Osteocyte (in vitro differentiated cells): Measurements from ENCODE around the gene BCL2. TPM values are rescaled to one million over a fixed set of nuclear protein-coding genes. Genes with fewer than 3 reads are reported as not detected.

Source experiments
- DNase-seq: peaks from one replicate; pipeline ENCODE4 v3.0.0; 2021; ENCODE audit warnings: mixed read lengths; ENCODE audit not compliant: unreplicated experiment; ENCODE audit errors: extremely low spot score
- H3K27ac Mint-ChIP-seq: one replicate; pipeline ENCODE4 v1.8.0; 2021; ENCODE audit warnings: mild to moderate bottlenecking, mixed read lengths; ENCODE audit not compliant: unreplicated experiment
- H3K27me3 Mint-ChIP-seq: one replicate; pipeline ENCODE4 v1.8.0; 2021; ENCODE audit warnings: mixed read lengths; ENCODE audit not compliant: unreplicated experiment
- H3K36me3 Mint-ChIP-seq: one replicate; pipeline ENCODE4 v1.8.0; 2021; ENCODE audit warnings: mixed read lengths; ENCODE audit not compliant: unreplicated experiment
- H3K4me1 Mint-ChIP-seq: one replicate; pipeline ENCODE4 v1.8.0; 2021; ENCODE audit warnings: mixed read lengths; ENCODE audit not compliant: unreplicated experiment
- H3K4me3 Mint-ChIP-seq: one replicate; pipeline ENCODE4 v1.8.0; 2021; ENCODE audit warnings: mild to moderate bottlenecking, moderate library complexity, mixed read lengths; ENCODE audit not compliant: unreplicated experiment
- H3K9me3 Mint-ChIP-seq: one replicate; pipeline ENCODE4 v1.8.0; 2021; ENCODE audit warnings: mixed read lengths; ENCODE audit not compliant: unreplicated experiment
- total RNA-seq: library from RNA; stranded (reverse); gene quantifications from 2 replicates; pipeline ENCODE4 v1.2.1, GENCODE V29; 2021
- TF ChIP-seq, protein P1 (sequence below): fragments of 200-600 bp; sonication (generic); IDR thresholded peaks from 2 replicates; pipeline ENCODE4 v1.5.0; 2021; ENCODE audit warnings: antibody characterized with exemption, mild to moderate bottlenecking, moderate library complexity

Gene BCL2
- total RNA-seq, 1 donor from 2014 or later, result 3.2 TPM

DNA sequence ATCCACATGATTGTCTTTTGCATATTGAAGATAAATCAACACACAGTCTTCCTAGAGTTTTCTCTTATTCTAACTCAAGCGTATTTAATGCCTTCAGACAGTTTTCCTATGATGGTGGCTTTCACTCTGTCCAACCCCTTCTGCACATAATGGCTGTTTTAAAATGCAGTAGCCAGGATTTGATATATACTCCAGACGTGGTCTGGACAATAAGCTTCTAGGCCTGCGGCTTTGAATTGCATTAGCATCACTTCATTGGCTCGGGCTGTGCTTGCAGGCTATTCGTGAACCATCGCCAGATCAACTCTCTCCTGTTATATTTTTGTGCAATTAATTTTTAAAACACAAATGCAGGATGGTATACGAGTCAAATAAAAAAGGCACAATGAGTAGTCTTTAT lies 235.3 kb downstream of the BCL2 start:
- TF ChIP-seq, protein P1, sequence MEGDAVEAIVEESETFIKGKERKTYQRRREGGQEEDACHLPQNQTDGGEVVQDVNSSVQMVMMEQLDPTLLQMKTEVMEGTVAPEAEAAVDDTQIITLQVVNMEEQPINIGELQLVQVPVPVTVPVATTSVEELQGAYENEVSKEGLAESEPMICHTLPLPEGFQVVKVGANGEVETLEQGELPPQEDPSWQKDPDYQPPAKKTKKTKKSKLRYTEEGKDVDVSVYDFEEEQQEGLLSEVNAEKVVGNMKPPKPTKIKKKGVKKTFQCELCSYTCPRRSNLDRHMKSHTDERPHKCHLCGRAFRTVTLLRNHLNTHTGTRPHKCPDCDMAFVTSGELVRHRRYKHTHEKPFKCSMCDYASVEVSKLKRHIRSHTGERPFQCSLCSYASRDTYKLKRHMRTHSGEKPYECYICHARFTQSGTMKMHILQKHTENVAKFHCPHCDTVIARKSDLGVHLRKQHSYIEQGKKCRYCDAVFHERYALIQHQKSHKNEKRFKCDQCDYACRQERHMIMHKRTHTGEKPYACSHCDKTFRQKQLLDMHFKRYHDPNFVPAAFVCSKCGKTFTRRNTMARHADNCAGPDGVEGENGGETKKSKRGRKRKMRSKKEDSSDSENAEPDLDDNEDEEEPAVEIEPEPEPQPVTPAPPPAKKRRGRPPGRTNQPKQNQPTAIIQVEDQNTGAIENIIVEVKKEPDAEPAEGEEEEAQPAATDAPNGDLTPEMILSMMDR, result no peak
- DNase-seq, result no peak
- Mint-ChIP-seq H3K27me3 (peaks cover 21% of the 10 kb centered on the region), H3K36me3 (no peaks in the 10 kb centered on the region), H3K4me3 (no peak overlapping the region), H3K9me3 (peaks cover 7% of the 10 kb centered on the region), H3K27ac (no peak overlapping the region), H3K4me1 (peaks cover 2% of the 10 kb centered on the region)

DNA sequence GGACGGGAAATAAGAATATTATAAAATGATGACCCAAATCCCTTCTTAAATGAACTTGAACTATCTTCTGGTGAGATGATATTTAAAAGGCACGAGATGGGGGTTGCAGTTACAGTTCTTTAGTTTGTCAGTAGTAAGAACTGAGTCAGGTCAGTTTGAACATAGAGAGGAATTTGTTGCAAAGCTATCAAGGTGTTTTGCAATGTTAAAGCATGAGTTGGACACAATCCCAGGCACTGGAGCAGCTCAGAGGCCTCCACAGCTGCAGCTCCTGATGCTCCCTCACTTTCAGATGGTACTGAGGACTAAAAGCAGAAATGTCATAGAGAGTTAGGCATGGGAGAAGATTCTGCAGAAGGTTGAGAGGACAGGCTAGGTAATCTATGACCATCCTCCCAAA lies 236.0 kb downstream of the BCL2 start:
- Mint-ChIP-seq H3K36me3 (no peaks in the 10 kb centered on the region), H3K27ac (no peak overlapping the region)
- DNase-seq, result no peak

DNA sequence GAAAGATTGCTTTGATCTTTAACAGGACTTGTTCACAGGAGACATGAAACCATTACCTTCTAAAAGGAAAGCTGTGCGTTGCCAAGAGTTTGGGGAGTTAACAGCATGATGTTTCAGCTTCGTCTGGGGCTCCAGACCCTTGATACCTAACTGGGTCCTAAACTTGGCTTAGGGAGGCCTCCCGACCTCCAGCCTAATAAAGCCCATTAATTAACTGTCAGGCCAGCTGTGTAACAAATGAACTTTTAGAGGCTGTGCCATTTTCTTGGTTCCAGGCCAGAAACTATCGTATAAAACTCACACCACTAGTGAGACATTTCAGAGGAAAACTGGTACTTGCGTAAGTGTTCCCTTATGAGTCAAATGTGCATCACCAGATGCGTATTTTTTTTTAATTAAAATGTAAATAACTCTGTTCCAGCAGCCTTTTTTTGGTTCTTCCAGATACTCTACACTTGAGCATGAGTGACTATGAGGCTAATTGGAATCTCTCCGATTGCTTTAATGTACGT lies 236.5 kb downstream of the BCL2 start:
- no peak overlapping the region for H3K4me3 Mint-ChIP-seq
- TF ChIP-seq, protein P1, result no peak
- peaks cover 24% of the 10 kb centered on the region for H3K27me3 Mint-ChIP-seq
- no peak for DNase-seq
- H3K4me1 Mint-ChIP-seq, result no peaks in the 10 kb centered on the region
- H3K36me3 Mint-ChIP-seq, result no peaks in the 10 kb centered on the region
- H3K27ac Mint-ChIP-seq, result no peak overlapping the region
- H3K9me3 Mint-ChIP-seq, result peaks cover 7% of the 10 kb centered on the region

More for the DNA sequence above, 236.0 kb downstream of the BCL2 start:
- Mint-ChIP-seq H3K27me3 (peaks cover 23% of the 10 kb centered on the region), H3K4me1 (peaks cover 2% of the 10 kb centered on the region), H3K9me3 (peaks cover 7% of the 10 kb centered on the region), H3K4me3 (no peak overlapping the region)
- TF ChIP-seq, protein P1, result no peak

DNA sequence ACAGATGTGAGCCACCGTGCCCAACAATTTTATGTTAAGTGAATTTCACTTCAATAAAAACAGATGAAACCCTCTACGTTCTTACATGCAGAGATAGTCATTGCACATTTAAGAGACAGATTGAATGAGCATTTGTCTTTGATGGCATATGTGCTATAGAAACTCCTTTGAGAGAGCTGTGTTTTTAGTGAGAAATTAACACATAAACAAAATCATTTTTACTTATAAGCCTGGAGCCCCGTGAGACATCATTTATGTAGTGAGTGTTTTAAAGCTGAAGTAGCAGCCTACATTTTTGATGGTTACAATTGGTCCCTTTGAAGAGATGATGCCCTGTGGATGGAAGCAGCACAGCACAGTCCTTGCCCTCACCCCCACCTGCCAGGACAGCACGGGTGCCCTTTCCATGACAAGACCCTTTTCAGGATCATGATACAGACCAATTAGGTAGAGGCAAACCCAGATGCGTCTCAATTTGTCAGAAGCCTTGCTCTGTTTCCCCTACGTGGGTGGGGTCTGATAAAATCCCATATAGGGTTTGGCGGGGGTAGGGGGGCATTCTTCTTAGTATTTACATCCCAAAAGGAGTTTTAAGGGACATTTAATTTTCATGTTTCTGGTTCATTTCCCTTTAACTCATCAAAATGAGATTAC lies 237.1 kb downstream of the BCL2 start:
- Mint-ChIP-seq H3K36me3 (no peaks in the 10 kb centered on the region), H3K27me3 (peaks cover 22% of the 10 kb centered on the region), H3K4me1 (no peaks in the 10 kb centered on the region), H3K9me3 (peaks cover 7% of the 10 kb centered on the region), H3K4me3 (no peak overlapping the region), H3K27ac (no peak overlapping the region)
- no peak for DNase-seq
- TF ChIP-seq, protein P1, result no peak

DNA sequence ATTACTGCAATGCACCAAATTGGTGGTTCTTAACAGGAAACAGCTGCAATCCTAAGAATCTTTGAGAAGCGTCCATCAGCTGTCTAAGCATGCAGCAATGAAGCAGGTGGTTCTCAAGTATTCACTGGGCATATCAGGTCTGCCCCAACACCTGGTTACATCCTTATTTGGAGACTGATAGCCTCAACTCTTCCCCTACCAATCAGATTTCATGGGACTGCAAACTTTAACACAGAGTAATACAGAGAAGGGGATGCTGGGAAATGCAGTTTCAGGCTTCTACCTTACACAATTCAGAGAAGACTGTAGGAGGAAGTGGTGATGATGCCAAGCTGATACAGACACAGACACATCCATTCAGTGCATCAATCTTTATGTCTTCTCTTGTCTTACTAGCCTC lies 240.5 kb downstream of the BCL2 start:
- no peak overlapping the region for H3K4me3 Mint-ChIP-seq
- H3K4me1 Mint-ChIP-seq, result peaks cover 11% of the 10 kb centered on the region
- TF ChIP-seq, protein P1, result no peak
- H3K27ac Mint-ChIP-seq, result no peak overlapping the region
- H3K36me3 Mint-ChIP-seq, result no peaks in the 10 kb centered on the region
- peaks cover 24% of the 10 kb centered on the region for H3K27me3 Mint-ChIP-seq
- H3K9me3 Mint-ChIP-seq, result peaks cover 7% of the 10 kb centered on the region
- peak; percentile 25 for DNase-seq
